Measurements from ENCODE around the gene CHAD.

DNA sequence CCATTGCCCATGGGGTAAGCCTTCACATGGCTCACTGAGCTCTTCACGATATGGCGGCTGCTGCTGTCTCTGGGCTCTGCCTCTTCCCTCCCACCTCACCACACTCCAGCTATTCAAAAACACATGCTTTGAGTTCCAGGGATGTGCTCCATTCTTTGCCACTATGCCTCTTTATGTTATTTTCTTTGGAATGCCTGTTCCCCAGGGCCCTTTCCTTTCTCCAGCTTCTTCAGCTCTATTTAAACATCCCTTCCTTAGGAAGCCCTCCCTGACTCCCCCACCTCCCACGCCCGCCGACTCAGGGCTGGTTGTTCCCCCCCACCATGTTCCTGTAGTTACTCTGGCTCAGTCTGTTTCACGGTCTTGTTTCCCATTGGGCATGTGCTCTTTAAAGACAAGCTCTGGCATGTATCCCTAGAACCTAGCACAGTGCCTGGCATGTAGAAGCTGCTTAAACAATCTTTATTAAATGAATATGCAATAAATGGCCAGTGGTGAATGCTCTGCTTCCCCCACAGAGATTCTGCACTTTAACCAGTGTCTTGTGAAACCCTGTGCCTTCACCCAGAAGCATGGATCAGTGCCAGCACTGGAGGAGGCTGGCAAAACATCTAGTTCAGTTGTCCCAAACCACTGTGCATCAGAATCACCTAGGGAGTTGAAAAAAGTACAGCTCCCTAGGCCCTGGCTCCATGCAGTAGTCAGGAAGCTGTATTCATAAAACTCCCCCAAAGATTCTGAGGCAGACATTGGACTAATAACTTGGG, 46.4 kb upstream of the CHAD start:
- TF ChIP-seq, protein P1, sequence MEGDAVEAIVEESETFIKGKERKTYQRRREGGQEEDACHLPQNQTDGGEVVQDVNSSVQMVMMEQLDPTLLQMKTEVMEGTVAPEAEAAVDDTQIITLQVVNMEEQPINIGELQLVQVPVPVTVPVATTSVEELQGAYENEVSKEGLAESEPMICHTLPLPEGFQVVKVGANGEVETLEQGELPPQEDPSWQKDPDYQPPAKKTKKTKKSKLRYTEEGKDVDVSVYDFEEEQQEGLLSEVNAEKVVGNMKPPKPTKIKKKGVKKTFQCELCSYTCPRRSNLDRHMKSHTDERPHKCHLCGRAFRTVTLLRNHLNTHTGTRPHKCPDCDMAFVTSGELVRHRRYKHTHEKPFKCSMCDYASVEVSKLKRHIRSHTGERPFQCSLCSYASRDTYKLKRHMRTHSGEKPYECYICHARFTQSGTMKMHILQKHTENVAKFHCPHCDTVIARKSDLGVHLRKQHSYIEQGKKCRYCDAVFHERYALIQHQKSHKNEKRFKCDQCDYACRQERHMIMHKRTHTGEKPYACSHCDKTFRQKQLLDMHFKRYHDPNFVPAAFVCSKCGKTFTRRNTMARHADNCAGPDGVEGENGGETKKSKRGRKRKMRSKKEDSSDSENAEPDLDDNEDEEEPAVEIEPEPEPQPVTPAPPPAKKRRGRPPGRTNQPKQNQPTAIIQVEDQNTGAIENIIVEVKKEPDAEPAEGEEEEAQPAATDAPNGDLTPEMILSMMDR (IDR thresholded peaks at IDR 0.05): no peak
- TF ChIP-seq POLR2A (IDR thresholded peaks at IDR 0.05): no peak

Measured in testis (tissue), 2 donors.